Epidermal melanocyte (primary cell): ENCODE measurements around the gene FKBP2.

ENCODE experiments used
- DNase-seq: peaks from one replicate; pipeline ENCODE4 v3.0.0; 2011; ENCODE audit warnings: low spot score; ENCODE audit not compliant: insufficient read length

FKBP2 gene

GRCh38 chr11:64263021-64263946 lies 22.4 kb downstream of the FKBP2 start:
- no peak for DNase-seq

- no peak for DNase-seq
These were observed 23.0 kb downstream of the FKBP2 start for GRCh38 chr11:64263947-64264317.

GRCh38 chr11:64264371-64264852 lies 23.5 kb downstream of the FKBP2 start:
- DNase-seq, result no peak

- no peak for DNase-seq
These were observed 24.6 kb downstream of the FKBP2 start for GRCh38 chr11:64265176-64266160.

- no peak for DNase-seq
These were observed 25.4 kb downstream of the FKBP2 start for GRCh38 chr11:64266339-64266738.

GRCh38 chr11:64267207-64267945 lies 26.5 kb downstream of the FKBP2 start:
- no peak for DNase-seq

GRCh38 chr11:64268025-64268892 lies 27.4 kb downstream of the FKBP2 start:
- no peak for DNase-seq

GRCh38 chr11:64268893-64269539 lies 28.1 kb downstream of the FKBP2 start:
- no peak for DNase-seq

- peak; percentile 78 for DNase-seq
These were observed 28.8 kb downstream of the FKBP2 start for GRCh38 chr11:64269540-64270220.

- DNase-seq, result no peak
These were observed 34.3 kb downstream of the FKBP2 start for GRCh38 chr11:64275031-64275800.

- DNase-seq, result no peak
These were observed 34.9 kb downstream of the FKBP2 start for GRCh38 chr11:64275841-64276240.

GRCh38 chr11:64276653-64277431 lies 35.9 kb downstream of the FKBP2 start:
- no peak for DNase-seq

- DNase-seq, result no peak
These were observed 37.8 kb downstream of the FKBP2 start for GRCh38 chr11:64278576-64279190.

- DNase-seq, result no peak
These were observed 41.3 kb downstream of the FKBP2 start for GRCh38 chr11:64281957-64282770.

GRCh38 chr11:64283092-64283491 lies 42.2 kb downstream of the FKBP2 start:
- no peak for DNase-seq
